Stimulated activated effector memory CD8-positive, alpha-beta T cell treated with anti-CD3 and anti-CD28 coated beads, Interleukin-12 subunit alpha, Interleukin-12 subunit beta, amount 100 ng/mL, for 72 hours (primary cell): ENCODE data around the gene LRRC3.

Source experiments
- ATAC-seq: fragments of 150-1000 bp; cut with Tn5 transposase; 2 replicates; pipeline ENCODE4 v1.10.0; 2021
- DNase-seq, 2 donors: peaks; one replicate each; pipeline ENCODE4 v3.0.0; 2021 to 2022; ENCODE audit warnings: low spot score in 2 of 2
- H3K27ac Mint-ChIP-seq: one replicate; pipeline ENCODE4 v1.8.0; 2022; ENCODE audit warnings: mild to moderate bottlenecking, mixed read lengths
- H3K36me3 Mint-ChIP-seq: one replicate; pipeline ENCODE4 v1.8.0; 2022; ENCODE audit warnings: mild to moderate bottlenecking, mixed read lengths
- H3K4me1 Mint-ChIP-seq: one replicate; pipeline ENCODE4 v1.8.0; 2022; ENCODE audit warnings: mixed read lengths
- H3K4me3 Mint-ChIP-seq: one replicate; pipeline ENCODE4 v1.8.0; 2022; ENCODE audit warnings: mild to moderate bottlenecking, mixed read lengths
- H3K9me3 Mint-ChIP-seq: one replicate; pipeline ENCODE4 v1.8.0; 2022; ENCODE audit warnings: mixed read lengths

Gene LRRC3

GRCh38 chr21:44511219-44511937 lies 56.1 kb downstream of the LRRC3 start:
- Mint-ChIP-seq H3K27ac (no peak overlapping the region), H3K36me3 (no peaks in the 10 kb centered on the region), H3K4me1 (no peaks in the 10 kb centered on the region), H3K9me3 (no peaks in the 10 kb centered on the region), H3K4me3 (no peak overlapping the region)
- DNase-seq (no peak), ATAC-seq (no peak)
